Measurements from ENCODE around the gene LHX4. TPM values are rescaled to one million over a fixed set of nuclear protein-coding genes. Genes with fewer than 3 reads are reported as not detected.

LHX4 gene
- total and polyA plus RNA-seq, 7 donors = 0.01 to 0.04 TPM; not detected in 5

DNA sequence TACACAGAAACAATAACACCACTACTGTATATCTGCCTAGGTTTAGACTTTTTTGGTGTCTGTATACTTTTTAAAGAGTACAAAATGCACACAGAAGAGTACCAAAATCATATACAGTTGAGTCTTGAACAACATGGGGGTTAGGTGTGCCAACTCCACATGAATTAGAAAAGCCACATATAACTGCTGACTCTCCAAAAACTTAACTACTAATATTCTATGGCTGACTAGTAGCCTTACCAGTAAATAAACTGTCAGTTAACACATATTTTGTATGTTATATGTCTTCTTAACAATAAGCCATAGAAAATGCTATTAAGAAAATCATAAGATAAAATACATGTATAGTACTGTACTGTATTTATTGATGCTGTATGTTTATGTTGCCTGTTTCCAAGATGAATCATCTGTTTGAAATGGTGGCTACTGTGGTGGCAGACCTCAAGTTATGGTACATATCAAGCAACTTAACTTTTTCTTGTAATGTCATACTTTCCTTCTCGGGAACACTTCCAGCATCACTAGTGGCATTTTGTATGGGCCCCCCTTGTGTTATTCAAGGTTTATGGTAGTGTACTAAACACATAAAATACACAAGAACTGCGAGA is 71.2 kb downstream of the LHX4 start:
- intact Hi-C loops (cut with DNase I) = no loop called here
- no peaks in the 10 kb centered on the region for H3K36me3 ChIP-seq (ENCODE audit: insufficient read depth in 1 of 2, low read depth in 1 of 2)
- DNase-seq (no peak), ATAC-seq (no peak)
- H3K9me3 ChIP-seq = no peaks in the 10 kb centered on the region
- H3K4me3 ChIP-seq = no peak overlapping the region
- TF ChIP-seq, protein P1, sequence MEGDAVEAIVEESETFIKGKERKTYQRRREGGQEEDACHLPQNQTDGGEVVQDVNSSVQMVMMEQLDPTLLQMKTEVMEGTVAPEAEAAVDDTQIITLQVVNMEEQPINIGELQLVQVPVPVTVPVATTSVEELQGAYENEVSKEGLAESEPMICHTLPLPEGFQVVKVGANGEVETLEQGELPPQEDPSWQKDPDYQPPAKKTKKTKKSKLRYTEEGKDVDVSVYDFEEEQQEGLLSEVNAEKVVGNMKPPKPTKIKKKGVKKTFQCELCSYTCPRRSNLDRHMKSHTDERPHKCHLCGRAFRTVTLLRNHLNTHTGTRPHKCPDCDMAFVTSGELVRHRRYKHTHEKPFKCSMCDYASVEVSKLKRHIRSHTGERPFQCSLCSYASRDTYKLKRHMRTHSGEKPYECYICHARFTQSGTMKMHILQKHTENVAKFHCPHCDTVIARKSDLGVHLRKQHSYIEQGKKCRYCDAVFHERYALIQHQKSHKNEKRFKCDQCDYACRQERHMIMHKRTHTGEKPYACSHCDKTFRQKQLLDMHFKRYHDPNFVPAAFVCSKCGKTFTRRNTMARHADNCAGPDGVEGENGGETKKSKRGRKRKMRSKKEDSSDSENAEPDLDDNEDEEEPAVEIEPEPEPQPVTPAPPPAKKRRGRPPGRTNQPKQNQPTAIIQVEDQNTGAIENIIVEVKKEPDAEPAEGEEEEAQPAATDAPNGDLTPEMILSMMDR (IDR thresholded peaks at IDR 0.05) = no peak
- no peaks in the 10 kb centered on the region for H3K27me3 ChIP-seq (ENCODE audit: insufficient read depth in 3 of 3, low read length in 2 of 3)
- WGBS, 3 donors = 93 to 97% (median 96%) methylated on average over 2 of the region's 2 CpGs
- H3K4me1 ChIP-seq = peaks cover 4% of the 10 kb centered on the region
- H3K27ac ChIP-seq = no peak overlapping the region

DNA sequence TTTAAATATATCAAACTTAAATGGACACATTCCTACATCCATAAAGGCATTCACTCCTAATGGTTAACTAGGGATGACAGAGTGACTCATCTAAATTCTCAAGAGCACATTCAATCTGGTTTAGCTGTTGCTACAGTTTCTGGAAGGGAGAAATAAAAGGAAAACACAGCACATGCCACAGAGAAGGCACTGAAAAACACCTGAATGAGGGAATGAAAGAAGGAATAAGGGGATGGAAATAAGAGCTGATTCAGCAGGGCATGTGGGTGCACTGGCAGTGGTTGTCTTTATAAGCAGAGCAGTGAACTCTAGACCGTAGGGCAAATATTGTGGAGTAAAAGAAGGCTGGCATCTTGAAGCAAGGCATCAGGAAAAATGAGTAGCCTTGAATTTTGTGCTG is 79.3 kb downstream of the LHX4 start:
- Histone ChIP-seq H3K9me3 (no peaks in the 10 kb centered on the region), H3K36me3 (ENCODE audit: insufficient read depth in 1 of 2, low read depth in 1 of 2) (no peaks in the 10 kb centered on the region), H3K27me3 (ENCODE audit: insufficient read depth in 3 of 3, low read length in 2 of 3) (no peaks in the 10 kb centered on the region), H3K4me3 (no peak overlapping the region), H3K4me1 (no peaks in the 10 kb centered on the region), H3K27ac (no peak overlapping the region)
- TF ChIP-seq, protein P1 (IDR thresholded peaks at IDR 0.05) = no peak
- intact Hi-C loops (cut with DNase I) = no loop called here
- DNase-seq (no peak), ATAC-seq (no peak)
- WGBS, 3 donors = 78 to 100% (median 91%) methylated on average over 1 of the region's 1 CpG

DNA sequence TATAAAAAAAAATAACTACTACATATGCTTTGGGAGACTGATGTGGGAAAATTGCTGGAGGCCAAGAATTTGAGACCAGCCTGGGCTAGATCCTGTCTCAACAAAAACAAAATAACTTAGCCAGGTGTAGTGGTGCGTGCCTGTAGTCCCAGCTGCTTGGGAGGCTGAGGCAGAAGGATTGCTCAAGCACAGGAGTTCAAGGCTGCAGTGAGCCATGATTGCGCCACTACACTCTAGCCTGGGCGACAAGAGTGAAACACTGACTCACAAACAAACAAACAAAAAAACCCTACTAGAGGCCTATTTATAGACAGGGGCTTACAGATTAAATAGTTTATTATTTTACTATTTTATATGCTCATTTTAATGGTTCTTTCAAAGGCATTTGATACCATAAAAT is 80.0 kb downstream of the LHX4 start:
- no peaks in the 10 kb centered on the region for H3K27me3 ChIP-seq (ENCODE audit: insufficient read depth in 3 of 3, low read length in 2 of 3)
- DNase-seq = no peak
- no peak overlapping the region for H3K4me3 ChIP-seq
- intact Hi-C loops (cut with DNase I) = no loop called here
- no peaks in the 10 kb centered on the region for H3K9me3 ChIP-seq
- TF ChIP-seq, protein P1 (IDR thresholded peaks at IDR 0.05) = no peak
- no peak for ATAC-seq
- no peaks in the 10 kb centered on the region for H3K36me3 ChIP-seq (ENCODE audit: insufficient read depth in 1 of 2, low read depth in 1 of 2)
- no peaks in the 10 kb centered on the region for H3K4me1 ChIP-seq
- no peak overlapping the region for H3K27ac ChIP-seq
- 90 to 94% (median 93%) methylated on average over 3 of the region's 3 CpGs for WGBS, 3 donors

DNA sequence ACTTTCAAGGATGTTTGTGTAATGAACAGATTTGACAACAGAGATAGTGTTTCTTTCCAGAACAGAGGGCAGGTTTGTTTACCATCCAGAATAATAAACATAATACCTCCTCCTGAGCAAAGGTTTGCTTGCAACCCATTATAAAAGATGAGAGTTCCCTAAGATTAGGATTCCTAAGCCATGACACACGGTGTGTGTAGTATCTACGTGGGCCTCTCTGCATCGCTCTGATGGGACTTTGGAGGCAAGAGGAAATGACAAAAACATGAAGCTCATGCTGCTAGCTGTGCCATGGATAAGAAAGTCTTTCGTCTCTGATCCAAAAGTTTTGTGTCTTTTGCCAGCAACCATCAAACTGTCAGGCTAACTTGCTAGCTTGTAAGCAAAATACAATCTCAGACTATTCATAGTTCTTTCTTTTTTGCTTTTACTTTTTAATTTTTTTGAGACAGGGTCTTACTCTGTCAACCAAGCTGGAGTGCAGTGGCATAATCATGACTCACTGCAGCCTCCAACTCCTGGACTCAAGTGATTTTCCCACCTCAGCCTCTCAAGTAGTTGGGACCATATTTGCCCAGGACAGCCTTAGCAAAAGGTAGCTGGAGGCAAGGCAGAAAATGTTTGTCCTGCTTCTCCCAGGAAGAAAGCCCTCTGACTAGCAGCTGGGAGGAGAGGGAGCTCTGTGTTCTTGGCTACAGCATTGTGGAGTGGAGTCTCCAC is 81.1 kb downstream of the LHX4 start:
- Histone ChIP-seq H3K27me3 (ENCODE audit: insufficient read depth in 3 of 3, low read length in 2 of 3) (no peaks in the 10 kb centered on the region), H3K4me1 (peaks cover 3% of the 10 kb centered on the region), H3K9me3 (no peaks in the 10 kb centered on the region), H3K4me3 (no peak overlapping the region), H3K36me3 (ENCODE audit: insufficient read depth in 1 of 2, low read depth in 1 of 2) (no peaks in the 10 kb centered on the region), H3K27ac (no peak overlapping the region)
- DNase-seq (no peak), ATAC-seq (no peak)
- intact Hi-C loops (cut with DNase I) = no loop called here
- TF ChIP-seq, protein P1 (IDR thresholded peaks at IDR 0.05) = no peak
- 93 to 97% (median 96%) methylated on average over 4 of the region's 4 CpGs for WGBS, 3 donors

Data from psoas muscle (tissue), 8 donors.